Mucosa of descending colon (tissue), 3 donors: ENCODE measurements around the gene AHNAK2. TPM values are rescaled to one million over a fixed set of nuclear protein-coding genes. Genes with fewer than 3 reads are reported as not detected.
A peak's percentile ranks its signal among the peaks of the same experiment; 100 is the strongest.

Experiments
- ATAC-seq: fragments of 200-7000 bp; cut with Tn5 transposase; one replicate; pipeline ENCODE4 v1.9.1; 2020; ENCODE audit warnings: mild to moderate bottlenecking, moderate library complexity
- DNase-seq, 3 donors: peaks; one replicate each; pipeline ENCODE4 v3.0.0-alpha.2; 2020
- H3K36me3 ChIP-seq: fragments of 200-600 bp; one replicate; pipeline ENCODE4 v1.8.0; 2021; ENCODE audit warnings: low read depth, mild to moderate bottlenecking
- H3K4me1 ChIP-seq: fragments of 200-600 bp; one replicate; pipeline ENCODE4 v1.8.0; 2021; ENCODE audit warnings: low read depth, mild to moderate bottlenecking
- H3K4me3 ChIP-seq: fragments of 200-600 bp; one replicate; pipeline ENCODE4 v1.8.0; 2021; ENCODE audit warnings: mild to moderate bottlenecking
- H3K9me3 ChIP-seq: fragments of 200-600 bp; one replicate; pipeline ENCODE4 v1.8.0; 2021; ENCODE audit warnings: mild to moderate bottlenecking
- CTCF ChIP-seq: fragments of 200-600 bp; IDR thresholded peaks from one replicate; pipeline ENCODE4 v1.8.0; 2022; ENCODE audit warnings: antibody characterized with exemption, mild to moderate bottlenecking
- intact Hi-C, 2 donors: fragments of 100-400 bp; cut with DNase I in 1 of 2; cut with micrococcal nuclease in 1 of 2; formaldehyde crosslinking; loops; one replicate each; pipeline versions ENCODE4 v1.11.0 to v1.11.1; 2022; cut with DNase I, micrococcal nuclease
- total RNA-seq, 3 donors: library from RNA; stranded (reverse); fragmentation: NEBNext Ultra II Directional in 2 of 3; extraction: Animal tissue kit (Norgen Biotek cat#: 25700) in 2 of 3; gene quantifications; one replicate each; pipeline versions ENCODE4 v1.2.1 to v1.2.4, GENCODE V29; 2021 to 2023
- donor health status: DM: no; HTN: no; CAD: no; lungs with moderate emphysema.
- donor health status: DM: no; HTN: no; CAD: no.
- donor health status: DM: no; HTN: yes; CAD: no.

The AHNAK2 gene
- total RNA-seq, 3 donors from 2014 or later: 4.6 to 145 (median 20.3) TPM

DNA sequence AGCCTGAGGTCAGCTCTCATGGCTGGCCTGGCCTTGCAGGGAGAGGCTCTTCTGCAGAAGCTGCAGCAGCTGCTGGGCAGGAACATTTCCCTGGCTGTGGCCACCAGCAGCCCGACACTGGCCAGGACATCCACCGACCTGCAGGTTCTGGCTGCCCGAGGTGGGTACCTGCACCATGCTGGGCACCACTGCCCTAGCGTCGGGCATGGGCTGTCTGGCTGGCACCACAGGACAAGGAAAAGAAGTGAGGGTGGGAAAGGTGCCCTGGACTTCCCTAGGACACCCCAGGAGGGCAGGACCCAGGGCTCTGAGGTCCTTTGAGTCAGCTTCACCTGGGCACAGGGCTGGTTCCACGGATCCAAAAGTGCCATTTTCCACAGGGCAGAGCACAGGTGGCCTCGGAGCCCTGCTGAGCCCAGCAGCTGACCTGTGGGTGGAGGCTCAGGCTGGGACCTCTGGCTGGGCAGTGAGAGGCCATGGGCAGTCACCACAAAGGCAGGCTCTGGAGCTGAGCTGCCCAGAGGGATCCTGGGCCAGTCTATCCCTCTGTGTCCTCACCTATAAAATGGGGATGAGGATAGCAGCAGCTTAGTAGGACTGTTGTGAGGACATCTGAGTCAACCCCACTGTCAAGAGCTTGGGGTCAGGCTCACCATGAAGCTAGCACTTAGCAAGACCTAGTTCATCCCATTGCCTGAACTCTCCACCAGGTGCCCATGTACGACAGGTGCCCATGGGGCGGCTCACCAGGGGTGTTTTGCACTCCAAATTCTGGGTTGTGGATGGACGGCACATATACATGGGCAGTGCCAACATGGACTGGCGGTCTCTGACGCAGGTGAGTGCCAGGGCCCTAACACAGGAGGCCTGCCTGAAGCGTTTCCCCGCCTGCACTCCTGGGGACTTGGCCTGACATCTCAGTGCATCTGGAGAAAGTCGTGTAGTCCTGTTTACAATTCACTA, 48.6 kb downstream of the AHNAK2 start:
- no peaks in the 10 kb centered on the region for H3K36me3 ChIP-seq
- intact Hi-C loops: no loop called here

DNA sequence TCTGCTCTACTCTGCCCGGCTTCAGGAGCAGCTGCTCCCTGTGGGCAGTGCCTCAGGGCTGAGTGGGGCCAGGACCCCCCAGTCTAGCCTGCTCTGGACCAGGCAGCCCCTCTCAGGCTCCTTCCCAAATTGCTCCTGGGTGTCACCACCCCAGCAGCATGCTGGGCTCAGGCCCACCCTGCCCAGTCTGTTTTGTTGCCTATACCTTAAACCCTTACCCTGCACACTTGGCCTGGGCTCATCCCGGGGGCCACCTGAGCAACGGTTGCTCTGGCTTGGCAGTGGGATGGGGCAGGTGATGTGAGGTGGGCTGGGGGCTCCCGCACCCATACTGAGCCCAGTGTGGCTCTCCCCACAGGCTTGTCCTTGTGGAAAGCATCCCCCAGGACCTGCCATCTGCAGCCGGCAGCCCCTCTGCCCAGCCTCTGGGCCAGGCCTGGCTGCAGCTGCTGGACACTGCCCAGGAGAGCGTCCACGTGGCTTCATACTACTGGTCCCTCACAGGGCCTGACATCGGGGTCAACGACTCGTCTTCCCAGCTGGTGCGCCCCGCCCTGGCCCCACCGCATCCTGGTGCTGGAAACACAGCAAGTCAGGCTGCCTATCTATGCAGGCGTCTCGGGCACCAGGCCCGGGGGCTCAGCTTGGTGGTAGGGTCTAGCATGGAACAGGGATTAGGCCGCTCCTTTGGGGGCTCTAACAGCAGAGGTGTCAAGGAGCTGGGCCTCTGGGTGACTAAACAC, 49.6 kb downstream of the AHNAK2 start:
- DNase-seq: no peak
- no peak for TF ChIP-seq CTCF
- intact Hi-C loops: no loop called here
- no peak overlapping the region for H3K4me3 ChIP-seq
- no peaks in the 10 kb centered on the region for H3K9me3 ChIP-seq
- H3K36me3 ChIP-seq: no peaks in the 10 kb centered on the region
- peaks cover 6% of the 10 kb centered on the region for H3K4me1 ChIP-seq
- ATAC-seq: no peak

More for the DNA sequence above, 48.6 kb downstream of the AHNAK2 start:
- Histone ChIP-seq H3K4me1 (peaks cover 6% of the 10 kb centered on the region), H3K4me3 (no peak overlapping the region), H3K9me3 (no peaks in the 10 kb centered on the region)
- TF ChIP-seq CTCF: no peak
- no peak for DNase-seq
- no peak for ATAC-seq

- DNase-seq (no peak), ATAC-seq (no peak)
- Histone ChIP-seq H3K4me1 (peaks cover 2% of the 10 kb centered on the region), H3K36me3 (no peaks in the 10 kb centered on the region), H3K4me3 (no peak overlapping the region), H3K9me3 (no peaks in the 10 kb centered on the region)
- TF ChIP-seq CTCF: no peak
- intact Hi-C loops: no loop called here
Observed at GRCh38 chr14:104927901-104928300, 50.3 kb downstream of the AHNAK2 start.

DNA sequence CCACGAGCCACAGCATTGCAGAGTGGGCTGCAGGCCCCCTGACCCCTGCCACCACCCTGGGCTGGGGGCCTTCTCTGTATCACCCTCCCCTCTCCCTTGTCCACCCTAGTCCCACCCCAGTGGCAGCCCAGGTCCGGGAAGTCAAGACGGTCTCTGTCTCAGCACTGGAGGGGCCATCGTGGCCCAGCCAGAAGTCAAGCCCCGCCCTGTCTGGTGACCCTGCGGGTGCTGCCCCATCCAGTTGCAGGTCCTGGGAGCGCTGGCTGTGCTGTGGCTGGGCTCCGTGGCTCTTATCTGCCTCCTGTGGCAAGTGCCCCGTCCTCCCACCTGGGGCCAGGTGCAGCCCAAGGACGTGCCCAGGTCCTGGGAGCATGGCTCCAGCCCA, 50.8 kb downstream of the AHNAK2 start:
- ATAC-seq (no peak), DNase-seq (peak in 1 of 3 donors; percentile 50)
- no peaks in the 10 kb centered on the region for H3K4me1 ChIP-seq
- no peak overlapping the region for H3K4me3 ChIP-seq
- no peaks in the 10 kb centered on the region for H3K36me3 ChIP-seq
- intact Hi-C loops: no loop called here
- TF ChIP-seq CTCF: no peak
- H3K9me3 ChIP-seq: no peaks in the 10 kb centered on the region

- peak; percentile 30 to 64 (median 35) for DNase-seq
- H3K9me3 ChIP-seq: no peaks in the 10 kb centered on the region
- no peaks in the 10 kb centered on the region for H3K36me3 ChIP-seq
- intact Hi-C loops: no loop called here
- TF ChIP-seq CTCF: no peak
- H3K4me1 ChIP-seq: no peaks in the 10 kb centered on the region
- no peak overlapping the region for H3K4me3 ChIP-seq
- peak; percentile 57 for ATAC-seq
Observed at GRCh38 chr14:104926619-104927431, 51.3 kb downstream of the AHNAK2 start.
